T-helper 2 cell (primary cell): ENCODE measurements around the gene BBC3.
A peak's percentile ranks its signal among the peaks of the same experiment; 100 is the strongest.
"Not testable (repeated sequence)": the region's sequence is repeated elsewhere in the genome, so short reads cannot be mapped to it uniquely, and the experiment has no call there.

Experiments used
- DNase-seq, 5 experiments: peaks; one replicate each; pipeline versions ENCODE4 v3.0.0 to v3.0.0-alpha.2; 2012 to 2022

The BBC3 gene

GRCh38 chr19:47257411-47258169 is 26.6 kb upstream of the BBC3 start:
- no peak for DNase-seq

- peak; percentile 97 to 99 (median 98) for DNase-seq
Observed at GRCh38 chr19:47256693-47257410, 25.9 kb upstream of the BBC3 start.

GRCh38 chr19:47255879-47256692 is 25.1 kb upstream of the BBC3 start, which contains the start of gene CCDC9:
CCDC9 (plus strand) TSS chr19:47256525; CDS start chr19:47258401, 1,876 bp downstream.
- DNase-seq, result peak in 4 of 5 experiments; percentile 76 to 98 (median 92)

GRCh38 chr19:47253970-47254369 is 23.0 kb upstream of the BBC3 start:
- no peak for DNase-seq

- no peak for DNase-seq
Observed at GRCh38 chr19:47253467-47253881, 22.5 kb upstream of the BBC3 start.

- DNase-seq, result not testable (repeated sequence)
Observed at GRCh38 chr19:47253016-47253415, 22.0 kb upstream of the BBC3 start.

- DNase-seq, result peak; percentile 58 to 73 (median 70)
Observed at GRCh38 chr19:47247308-47247990, 16.4 kb upstream of the BBC3 start.

GRCh38 chr19:47243776-47244547 is 13.0 kb upstream of the BBC3 start:
- DNase-seq, result peak; percentile 69 to 92 (median 85)

- no peak for DNase-seq
Observed at GRCh38 chr19:47243364-47243775, 12.4 kb upstream of the BBC3 start.

- peak in 1 of 5 experiments; percentile 45 for DNase-seq
Observed at GRCh38 chr19:47241919-47242577, 11.0 kb upstream of the BBC3 start.

- DNase-seq, result peak; percentile 69 to 91 (median 70)
Observed at GRCh38 chr19:47240996-47241918, 10.3 kb upstream of the BBC3 start.

GRCh38 chr19:47240556-47240955 is 9.6 kb upstream of the BBC3 start:
- DNase-seq, result no peak

- peak in 4 of 5 experiments; percentile 45 to 68 (median 64) for DNase-seq
Observed at GRCh38 chr19:47239610-47240296, 8.8 kb upstream of the BBC3 start.

GRCh38 chr19:47239152-47239551 is 8.2 kb upstream of the BBC3 start:
- DNase-seq, result peak in 1 of 5 experiments; percentile 59

- no peak for DNase-seq
Observed at GRCh38 chr19:47236072-47236675, 5.2 kb upstream of the BBC3 start.

- peak in 1 of 5 experiments; percentile 38 for DNase-seq
Observed at GRCh38 chr19:47232422-47233211, 1.6 kb upstream of the BBC3 start.

GRCh38 chr19:47231215-47232054 is 436 bp upstream of the BBC3 start:
- peak; percentile 76 to 94 (median 92) for DNase-seq
